Mesendoderm (in vitro differentiated cells): ENCODE results near the gene DHRS4L2.
"Not testable (repeated sequence)": the region's sequence is repeated elsewhere in the genome, so short reads cannot be mapped to it uniquely, and the experiment has no call there.

ENCODE experiments used
- DNase-seq: peaks from one replicate; pipeline ENCODE4 v3.0.0; 2013
- H2AK5ac ChIP-seq: 2 replicates; pipeline ENCODE4 v1.6.1; 2013; ENCODE audit warnings: low read length, inconsistent platforms
- H2BK120ac ChIP-seq: 2 replicates; pipeline ENCODE4 v1.6.1; 2013; ENCODE audit warnings: low read depth, mild to moderate bottlenecking, low read length, moderate library complexity, mixed read lengths
- H2BK15ac ChIP-seq: replicated peaks from 2 replicates; pipeline ENCODE4 v1.6.1; 2013; ENCODE audit warnings: low read depth, mild to moderate bottlenecking, moderate library complexity
- H2BK5ac ChIP-seq: 2 replicates; pipeline ENCODE4 v1.6.1; 2013; ENCODE audit warnings: low read length, inconsistent platforms
- H3K18ac ChIP-seq: 2 replicates; pipeline ENCODE4 v1.6.1; 2013; ENCODE audit warnings: mild to moderate bottlenecking, low read length, mixed read lengths
- H3K23ac ChIP-seq: one replicate; pipeline ENCODE4 v1.6.1; 2013; ENCODE audit warnings: low read length
- H3K27ac ChIP-seq: 2 replicates; pipeline ENCODE4 v1.5.1; 2013; ENCODE audit warnings: low read depth, mild to moderate bottlenecking, inconsistent platforms, low read length, moderate library complexity
- H3K27me3 ChIP-seq: 2 replicates; pipeline ENCODE4 v1.6.1; 2013; ENCODE audit warnings: low read length, control low read depth, mild to moderate bottlenecking, inconsistent platforms; ENCODE audit not compliant: insufficient read depth, poor library complexity
- H3K36me3 ChIP-seq: 2 replicates; pipeline ENCODE4 v1.6.1; 2013; ENCODE audit warnings: low read length, inconsistent platforms; ENCODE audit not compliant: control insufficient read depth, insufficient read depth
- H3K4ac ChIP-seq: one replicate; pipeline ENCODE4 v1.6.1; 2013; ENCODE audit warnings: low read depth, mild to moderate bottlenecking, low read length, moderate library complexity
- H3K4me1 ChIP-seq: 2 replicates; pipeline ENCODE4 v1.6.1; 2013; ENCODE audit warnings: low read depth, low read length, inconsistent platforms; ENCODE audit not compliant: control insufficient read depth
- H3K4me2 ChIP-seq: 2 replicates; pipeline ENCODE4 v1.6.1; 2013; ENCODE audit warnings: low read length
- H3K4me3 ChIP-seq: 2 replicates; pipeline ENCODE4 v1.5.1; 2013; ENCODE audit warnings: mild to moderate bottlenecking, low read length
- H3K56ac ChIP-seq: one replicate; pipeline ENCODE4 v1.6.1; 2013; ENCODE audit warnings: low read length
- H3K79me1 ChIP-seq: 2 replicates; pipeline ENCODE4 v1.6.1; 2013; ENCODE audit warnings: low read length, inconsistent platforms
- H3K79me2 ChIP-seq: 2 replicates; pipeline ENCODE4 v1.6.1; 2013; ENCODE audit warnings: mild to moderate bottlenecking, low read length; ENCODE audit not compliant: control insufficient read depth, insufficient read depth
- H3K9ac ChIP-seq: 2 replicates; pipeline ENCODE4 v1.6.1; 2013; ENCODE audit warnings: low read length, inconsistent platforms
- H4K5ac ChIP-seq: one replicate; pipeline ENCODE4 v1.6.1; 2013; ENCODE audit warnings: low read length
- H4K8ac ChIP-seq: one replicate; pipeline ENCODE4 v1.6.1; 2013; ENCODE audit warnings: low read depth, mild to moderate bottlenecking, control low read depth, low read length, moderate library complexity
- WGBS: extraction: QIAGEN DNeasy Blood & Tissue Kit; methylation state at CpG from one replicate; pipeline ENCODE4 v1.1.7; 2013; ENCODE audit warnings: low lambda C conversion rate, missing lambda C conversion rate; ENCODE audit not compliant: insufficient coverage; ENCODE audit errors: extremely low coverage; 5-methylcytosine and 5-hydroxymethylcytosine counted together

The DHRS4L2 gene

GRCh38 chr14:23960899-23961298 is 27.8 kb upstream of the DHRS4L2 start:
- H3K27me3 ChIP-seq, H3K36me3 ChIP-seq, H2BK5ac ChIP-seq, H2BK120ac ChIP-seq, H3K23ac ChIP-seq, H2AK5ac ChIP-seq, H3K18ac ChIP-seq, DNase-seq, H3K79me1 ChIP-seq, H3K27ac ChIP-seq, H3K9ac ChIP-seq, H2BK15ac ChIP-seq, H3K4me3 ChIP-seq, H3K79me2 ChIP-seq, H4K8ac ChIP-seq, H3K4me1 ChIP-seq, H4K5ac ChIP-seq, H3K56ac ChIP-seq, H3K4ac ChIP-seq, H3K4me2 ChIP-seq: not testable (repeated sequence)

- not testable (repeated sequence) for H3K4me3 ChIP-seq, H3K4me2 ChIP-seq, H3K18ac ChIP-seq, H2BK5ac ChIP-seq, H3K36me3 ChIP-seq, H2BK120ac ChIP-seq, H3K23ac ChIP-seq, H2AK5ac ChIP-seq, H3K27ac ChIP-seq, H3K56ac ChIP-seq, H3K4ac ChIP-seq, H4K8ac ChIP-seq, H2BK15ac ChIP-seq, H3K4me1 ChIP-seq, H3K9ac ChIP-seq, H3K27me3 ChIP-seq, H3K79me2 ChIP-seq, H4K5ac ChIP-seq, DNase-seq, H3K79me1 ChIP-seq
- no CpG with 5 or more reads among the region's 2 CpGs for WGBS
Observed at GRCh38 chr14:23961704-23962103, 27.0 kb upstream of the DHRS4L2 start.

- H3K4ac ChIP-seq, H4K5ac ChIP-seq, H2BK5ac ChIP-seq, H3K27ac ChIP-seq, H3K4me2 ChIP-seq, H4K8ac ChIP-seq, H2BK15ac ChIP-seq, H3K4me3 ChIP-seq, H2BK120ac ChIP-seq, H3K79me1 ChIP-seq, H3K79me2 ChIP-seq, H3K23ac ChIP-seq, H3K36me3 ChIP-seq, H3K9ac ChIP-seq, H2AK5ac ChIP-seq, H3K18ac ChIP-seq, DNase-seq, H3K27me3 ChIP-seq, H3K56ac ChIP-seq, H3K4me1 ChIP-seq: not testable (repeated sequence)
- no CpG with 5 or more reads among the region's 9 CpGs for WGBS
Observed at GRCh38 chr14:23969130-23969480, 19.6 kb upstream of the DHRS4L2 start.

- no CpG with 5 or more reads among the region's 61 CpGs for WGBS
Observed at GRCh38 chr14:23969481-23970282, 19.0 kb upstream of the DHRS4L2 start.

GRCh38 chr14:23970283-23970659 is 18.5 kb upstream of the DHRS4L2 start:
- not testable (repeated sequence) for H3K4ac ChIP-seq, H3K36me3 ChIP-seq, H3K79me2 ChIP-seq, H3K18ac ChIP-seq, H4K5ac ChIP-seq, H3K79me1 ChIP-seq, H2BK120ac ChIP-seq, H2AK5ac ChIP-seq, H3K9ac ChIP-seq, H4K8ac ChIP-seq, H2BK5ac ChIP-seq, H3K27ac ChIP-seq, H2BK15ac ChIP-seq, H3K4me3 ChIP-seq, DNase-seq, H3K23ac ChIP-seq, H3K4me1 ChIP-seq, H3K27me3 ChIP-seq, H3K4me2 ChIP-seq
- peak overlapping the region; percentile 34 for H3K56ac ChIP-seq
- WGBS = no CpG with 5 or more reads among the region's 15 CpGs

More at GRCh38 chr14:23969481-23970282, 19.0 kb upstream of the DHRS4L2 start:
- not testable (repeated sequence) for H4K5ac ChIP-seq, H3K4me3 ChIP-seq, H2BK5ac ChIP-seq, H3K4me2 ChIP-seq, H3K36me3 ChIP-seq, H2AK5ac ChIP-seq, H3K4ac ChIP-seq, H3K9ac ChIP-seq, H3K4me1 ChIP-seq, H3K79me1 ChIP-seq, H3K18ac ChIP-seq, H2BK120ac ChIP-seq, H3K79me2 ChIP-seq, H3K27ac ChIP-seq, H2BK15ac ChIP-seq, H3K27me3 ChIP-seq, H3K23ac ChIP-seq
- peak; percentile 11 for DNase-seq
- H4K8ac ChIP-seq = peak overlapping the region; percentile 13
- H3K56ac ChIP-seq = peak overlapping the region; percentile 60

- H2BK15ac ChIP-seq, H2BK120ac ChIP-seq, H3K27me3 ChIP-seq, H3K4ac ChIP-seq, H3K56ac ChIP-seq, H3K79me1 ChIP-seq, H2BK5ac ChIP-seq, H3K4me3 ChIP-seq, DNase-seq, H3K36me3 ChIP-seq, H3K18ac ChIP-seq, H2AK5ac ChIP-seq, H3K27ac ChIP-seq, H3K4me1 ChIP-seq, H4K5ac ChIP-seq, H3K4me2 ChIP-seq, H4K8ac ChIP-seq, H3K23ac ChIP-seq, H3K9ac ChIP-seq, H3K79me2 ChIP-seq: not testable (repeated sequence)
- no CpG with 5 or more reads among the region's 8 CpGs for WGBS
Observed at GRCh38 chr14:23973178-23973577, 15.6 kb upstream of the DHRS4L2 start.
